NB4 (cell line): ENCODE results near the gene CCDC142.
"Not testable (repeated sequence)": the region's sequence is repeated elsewhere in the genome, so short reads cannot be mapped to it uniquely, and the experiment has no call there.

Experiments used
- MAX ChIP-seq: IDR thresholded peaks from 2 replicates; pipeline ENCODE4 v1.6.1; 2011; ENCODE audit warnings: low read depth, low read length
- MYC ChIP-seq: IDR thresholded peaks from 2 replicates; pipeline ENCODE4 v1.6.1; 2011; ENCODE audit warnings: low read depth, low read length
- POLR2A ChIP-seq: IDR thresholded peaks from 2 replicates; pipeline ENCODE4 v1.6.1; 2011; ENCODE audit warnings: mild to moderate bottlenecking; ENCODE audit not compliant: insufficient read length; ENCODE audit errors: extremely low read depth
- TF ChIP-seq, protein P1 (sequence below): IDR thresholded peaks from one replicate; pipeline ENCODE4 v1.5.1; 2012; ENCODE audit warnings: low read depth, low read length

DNA sequence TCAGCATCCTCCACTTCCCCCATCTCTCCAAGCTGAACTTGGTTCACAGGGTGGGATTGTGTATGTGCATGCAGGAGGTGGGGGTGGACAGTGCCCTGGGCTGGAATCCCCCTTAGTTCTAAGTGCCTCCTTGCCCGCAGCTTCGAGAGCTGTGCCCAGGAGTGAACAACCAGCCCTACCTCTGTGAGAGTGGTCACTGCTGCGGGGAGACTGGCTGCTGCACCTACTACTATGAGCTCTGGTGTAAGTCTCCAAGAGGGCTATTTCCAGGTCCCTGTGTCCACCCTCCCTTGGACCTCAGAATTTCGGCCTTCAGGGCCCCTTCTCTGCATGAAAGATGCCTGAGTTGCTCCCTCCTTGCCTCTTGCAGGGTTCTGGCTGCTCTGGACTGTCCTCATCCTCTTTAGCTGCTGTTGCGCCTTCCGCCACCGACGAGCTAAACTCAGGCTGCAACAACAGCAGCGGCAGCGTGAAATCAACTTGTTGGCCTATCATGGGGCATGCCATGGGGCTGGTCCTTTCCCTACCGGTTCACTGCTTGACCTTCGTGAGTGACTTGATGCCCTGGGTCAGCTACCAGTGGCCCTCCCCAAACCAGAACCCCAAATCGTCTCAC lies 23.2 kb downstream of the CCDC142 start:
- TF ChIP-seq POLR2A, MAX, MYC: not testable (repeated sequence)
- TF ChIP-seq, protein P1, sequence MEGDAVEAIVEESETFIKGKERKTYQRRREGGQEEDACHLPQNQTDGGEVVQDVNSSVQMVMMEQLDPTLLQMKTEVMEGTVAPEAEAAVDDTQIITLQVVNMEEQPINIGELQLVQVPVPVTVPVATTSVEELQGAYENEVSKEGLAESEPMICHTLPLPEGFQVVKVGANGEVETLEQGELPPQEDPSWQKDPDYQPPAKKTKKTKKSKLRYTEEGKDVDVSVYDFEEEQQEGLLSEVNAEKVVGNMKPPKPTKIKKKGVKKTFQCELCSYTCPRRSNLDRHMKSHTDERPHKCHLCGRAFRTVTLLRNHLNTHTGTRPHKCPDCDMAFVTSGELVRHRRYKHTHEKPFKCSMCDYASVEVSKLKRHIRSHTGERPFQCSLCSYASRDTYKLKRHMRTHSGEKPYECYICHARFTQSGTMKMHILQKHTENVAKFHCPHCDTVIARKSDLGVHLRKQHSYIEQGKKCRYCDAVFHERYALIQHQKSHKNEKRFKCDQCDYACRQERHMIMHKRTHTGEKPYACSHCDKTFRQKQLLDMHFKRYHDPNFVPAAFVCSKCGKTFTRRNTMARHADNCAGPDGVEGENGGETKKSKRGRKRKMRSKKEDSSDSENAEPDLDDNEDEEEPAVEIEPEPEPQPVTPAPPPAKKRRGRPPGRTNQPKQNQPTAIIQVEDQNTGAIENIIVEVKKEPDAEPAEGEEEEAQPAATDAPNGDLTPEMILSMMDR, result not testable (repeated sequence)
